HepG2 (cell line): ENCODE measurements around the gene NABP1. TPM values are rescaled to one million over a fixed set of nuclear protein-coding genes. Genes with fewer than 3 reads are reported as not detected.
A peak's percentile ranks its signal among the peaks of the same experiment; 100 is the strongest.

Experiments used
- DMTF1 ChIP-seq: sonication (generic); formaldehyde crosslinking; IDR thresholded peaks from 2 replicates; pipeline ENCODE4 v1.4.0; 2020; ENCODE audit warnings: mild to moderate bottlenecking, missing genetic modification reagents
- DRAP1 ChIP-seq: IDR thresholded peaks from 2 replicates; pipeline ENCODE4 v1.6.1; 2016; ENCODE audit warnings: missing genetic modification reagents, missing compliant biosample characterization
- EP300 ChIP-seq, 3 experiments: sonication (generic) in 1 of 3; formaldehyde crosslinking in 1 of 3; IDR thresholded peaks; 2 replicates each; pipeline versions ENCODE4 v1.5.1 to v1.6.1; 2011 to 2020; ENCODE audit warnings: low read depth in 2 of 3, low read length in 2 of 3, borderline replicate concordance in 1 of 3, improper control_type of control experiment in 1 of 3, mild to moderate bottlenecking in 1 of 3, missing genetic modification reagents in 1 of 3, moderate library complexity in 1 of 3
- ESRRA ChIP-seq: sonication (generic); formaldehyde crosslinking; IDR thresholded peaks from 2 replicates; pipeline ENCODE4 v1.5.1; 2020; ENCODE audit warnings: mild to moderate bottlenecking, low read depth, missing genetic modification reagents
- GABPA ChIP-seq, 2 experiments: IDR thresholded peaks; 2 replicates each; pipeline ENCODE4 v1.6.1; 2011 to 2016; ENCODE audit warnings: low read depth in 2 of 2, low read length in 1 of 2, missing biosample characterization in 1 of 2, missing genetic modification characterization in 1 of 2
- HOXD1 ChIP-seq: sonication (generic); formaldehyde crosslinking; IDR thresholded peaks from 2 replicates; pipeline ENCODE4 v1.5.0; 2020; ENCODE audit warnings: missing genetic modification reagents
- KDM1A ChIP-seq: IDR thresholded peaks from 2 replicates; pipeline ENCODE4 v1.6.1; 2016; ENCODE audit warnings: missing compliant biosample characterization
- LRRFIP1 ChIP-seq: sonication (generic); formaldehyde crosslinking; conservative IDR thresholded peaks from 2 replicates; pipeline ENCODE4 v1.4.0; 2020; ENCODE audit warnings: missing genetic modification reagents
- MXI1 ChIP-seq: IDR thresholded peaks from 3 replicates; pipeline ENCODE4 v1.6.1; 2012; ENCODE audit warnings: low read depth, low read length, inconsistent platforms, borderline replicate concordance
- MYPOP ChIP-seq: sonication (generic); formaldehyde crosslinking; IDR thresholded peaks from 2 replicates; pipeline ENCODE4 v1.8.1; 2023; ENCODE audit warnings: mild to moderate bottlenecking, moderate library complexity, missing genetic modification reagents
- REPIN1 ChIP-seq: sonication (generic); formaldehyde crosslinking; IDR thresholded peaks from 2 replicates; pipeline ENCODE4 v1.8.0; 2022; ENCODE audit warnings: missing genetic modification reagents, low read depth, mild to moderate bottlenecking, borderline replicate concordance
- SMC3 ChIP-seq: IDR thresholded peaks from 2 replicates; pipeline ENCODE4 v1.6.1; 2011; ENCODE audit warnings: low read length, improper control_type of control experiment
- SRSF9 ChIP-seq: fragments of 200-400 bp; formaldehyde crosslinking; IDR thresholded peaks from 2 replicates; pipeline ENCODE4 v1.6.1; 2018; ENCODE audit warnings: borderline replicate concordance, mild to moderate bottlenecking, low read depth, low read length; ENCODE audit not compliant: insufficient read depth, poor library complexity, severe bottlenecking
- STAG1 ChIP-seq: sonication (generic); formaldehyde crosslinking; IDR thresholded peaks from 2 replicates; pipeline ENCODE4 v1.4.0; 2020; ENCODE audit warnings: missing genetic modification reagents
- THAP7 ChIP-seq: sonication (generic); formaldehyde crosslinking; IDR thresholded peaks from 2 replicates; pipeline ENCODE4 v1.8.1; 2023; ENCODE audit warnings: mild to moderate bottlenecking, missing genetic modification reagents
- ZC3H4 ChIP-seq: sonication (generic); formaldehyde crosslinking; IDR thresholded peaks from 2 replicates; pipeline ENCODE4 v1.4.0; 2020; ENCODE audit warnings: missing genetic modification reagents, borderline replicate concordance
- ZNF124 ChIP-seq: sonication (generic); formaldehyde crosslinking; IDR thresholded peaks from 2 replicates; pipeline ENCODE4 v1.4.0; 2020; ENCODE audit warnings: missing genetic modification reagents
- ZNF354B ChIP-seq: sonication (generic); formaldehyde crosslinking; IDR thresholded peaks from 2 replicates; pipeline ENCODE4 v1.8.0; 2022; ENCODE audit warnings: mild to moderate bottlenecking, missing genetic modification reagents
- ZNF367 ChIP-seq: sonication (generic); formaldehyde crosslinking; IDR thresholded peaks from 2 replicates; pipeline ENCODE4 v1.4.0; 2020; ENCODE audit warnings: missing genetic modification reagents, borderline replicate concordance
- ZNF589 ChIP-seq: sonication (generic); formaldehyde crosslinking; conservative IDR thresholded peaks from 2 replicates; pipeline ENCODE4 v1.8.0; 2022; ENCODE audit warnings: mild to moderate bottlenecking, moderate library complexity, missing genetic modification reagents
- ZNF652 ChIP-seq: IDR thresholded peaks from 2 replicates; pipeline ENCODE4 v1.6.1; 2016; ENCODE audit warnings: low read depth, borderline replicate concordance
- ZNF724P ChIP-seq: sonication (generic); formaldehyde crosslinking; IDR thresholded peaks from 2 replicates; pipeline ENCODE4 v1.8.0; 2022; ENCODE audit warnings: missing genetic modification reagents, borderline replicate concordance
- polyA plus RNA-seq, 8 experiments: library from polyadenylated mRNA; depleted of rRNA in 3 of 8; stranded (reverse) in 7 of 8; unstranded in 1 of 8; fragments of >200 nt; fragmentation: Illumina TruSeq in 4 of 8; extraction: Trizol in 4 of 8; gene quantifications; 2 replicates each; pipeline versions ENCODE4 v1.2.1 to v1.2.3, GENCODE V29; 2011 to 2016; ENCODE audit warnings: low read depth in 4 of 8, missing spikeins in 1 of 8, mixed read lengths in 1 of 8; ENCODE audit not compliant: insufficient read depth in 1 of 8
- total RNA-seq, 5 experiments: library from RNA; depleted of rRNA; stranded (reverse); fragments of >200 nt; fragmentation: Illumina TruSeq; extraction: Trizol; gene quantifications; 2 replicates each; pipeline ENCODE4 v1.2.3, GENCODE V29; 2016; ENCODE audit warnings: low read depth in 1 of 5

The NABP1 gene
- total and polyA plus RNA-seq, 2 of the 13 experiments (the other 11 are each of a cell fraction or from before 2014, with no cell fraction given) = 14.9 to 19.8 TPM

GRCh38 chr2:191678437-191679100 lies 633 bp downstream of the NABP1 start (continued):
- TF ChIP-seq DMTF1 (CRISPR knock-in tag) (0 out of 2 replicates have a peak, but pooled peaks have one; percentile 46), ZNF367 (no peak), THAP7 (CRISPR knock-in tag) (no peak), ZC3H4 (CRISPR knock-in tag) (peak; percentile 43), ESRRA (no peak), SMC3 (no peak), ZNF589 (CRISPR knock-in tag) (0 out of 2 replicates have a peak, but pooled peaks have one; percentile 14), HOXD1 (0 out of 2 replicates have a peak, but pooled peaks have one; percentile 8), ZNF354B (no peak), ZNF652 (CRISPR knock-in tag) (no peak), ZNF724P (CRISPR knock-in tag) (no peak), MYPOP (CRISPR knock-in tag) (no peak; the same call in 1 of the 2 replicates), KDM1A (no peak), LRRFIP1 (CRISPR knock-in tag) (no peak), MXI1 (peak; percentile 72; the same call in 1 of the 3 replicates), GABPA (IDR thresholded peaks at IDR 0.05; ENCODE audit: low read depth, low read length) (no peak), GABPA (CRISPR knock-in tag; IDR thresholded peaks at IDR 0.05; ENCODE audit: low read depth) (0 out of 2 replicates have a peak, but pooled peaks have one; percentile 18), EP300 (IDR thresholded peaks at IDR 0.05; ENCODE audit: low read depth in 2 of 2, low read length in 2 of 2) (no peak), EP300 (CRISPR knock-in tag; IDR thresholded peaks at IDR 0.05; ENCODE audit: borderline replicate concordance) (no peak), REPIN1 (CRISPR knock-in tag) (no peak), STAG1 (CRISPR knock-in tag) (no peak), DRAP1 (CRISPR knock-in tag) (no peak), ZNF124 (no peak), SRSF9 (no peak)
